GM19099 (cell line): ENCODE data around the gene KAZN.

Experiments
- POLR2A ChIP-seq: IDR thresholded peaks from 3 replicates; pipeline ENCODE4 v1.6.1; 2011; ENCODE audit warnings: low read depth; ENCODE audit not compliant: insufficient read length; ENCODE audit errors: extremely low read depth

KAZN gene

GRCh38 chr1:14667651-14667984 lies 69.1 kb downstream of the KAZN start:
- no peak for TF ChIP-seq POLR2A

- TF ChIP-seq POLR2A: no peak
Observed at GRCh38 chr1:14668538-14668937, 70.1 kb downstream of the KAZN start.

GRCh38 chr1:14672005-14672404 lies 73.5 kb downstream of the KAZN start:
- no peak for TF ChIP-seq POLR2A

GRCh38 chr1:14674030-14674429 lies 75.5 kb downstream of the KAZN start:
- no peak for TF ChIP-seq POLR2A

- TF ChIP-seq POLR2A: no peak
Observed at GRCh38 chr1:14676400-14676799, 77.9 kb downstream of the KAZN start.

GRCh38 chr1:14677292-14677971 lies 78.9 kb downstream of the KAZN start:
- TF ChIP-seq POLR2A: no peak

- TF ChIP-seq POLR2A: no peak
Observed at GRCh38 chr1:14678011-14678638, 79.6 kb downstream of the KAZN start.

GRCh38 chr1:14679027-14679688 lies 80.7 kb downstream of the KAZN start:
- no peak for TF ChIP-seq POLR2A

- no peak for TF ChIP-seq POLR2A
Observed at GRCh38 chr1:14681182-14681581, 82.7 kb downstream of the KAZN start.

GRCh38 chr1:14682941-14683621 lies 84.6 kb downstream of the KAZN start:
- TF ChIP-seq POLR2A: no peak

GRCh38 chr1:14685078-14685477 lies 86.6 kb downstream of the KAZN start:
- no peak for TF ChIP-seq POLR2A

GRCh38 chr1:14686701-14687100 lies 88.2 kb downstream of the KAZN start:
- TF ChIP-seq POLR2A: no peak

GRCh38 chr1:14687147-14687546 lies 88.7 kb downstream of the KAZN start:
- TF ChIP-seq POLR2A: no peak

GRCh38 chr1:14689996-14690615 lies 91.6 kb downstream of the KAZN start:
- no peak for TF ChIP-seq POLR2A

- no peak for TF ChIP-seq POLR2A
Observed at GRCh38 chr1:14693949-14694348, 95.5 kb downstream of the KAZN start.
